Lung (tissue), 16 donors: ENCODE measurements around the gene NFATC2. TPM values are rescaled to one million over a fixed set of nuclear protein-coding genes. Genes with fewer than 3 reads are reported as not detected.
A peak's percentile ranks its signal among the peaks of the same experiment; 100 is the strongest.

Experiments
- ATAC-seq: fragments of 200-7000 bp; cut with Tn5 transposase; one replicate; pipeline ENCODE4 v1.9.1; 2020; ENCODE audit warnings: moderate number of reproducible peaks; ENCODE audit not compliant: insufficient read depth, low FRiP score
- DNase-seq, 3 donors: peaks; one replicate each; pipeline ENCODE4 v3.0.0-alpha.2; 2013 to 2017
- H3K27ac ChIP-seq, 2 donors: one replicate each; pipeline ENCODE4 v1.5.1; 2013; ENCODE audit warnings: mild to moderate bottlenecking in 2 of 2, moderate library complexity in 2 of 2, control low read depth in 1 of 2, inconsistent platforms in 1 of 2, low read depth in 1 of 2, low read length in 1 of 2
- H3K27me3 ChIP-seq, 3 donors: one replicate each; pipeline ENCODE4 v1.5.1; 2013; ENCODE audit warnings: low read length in 2 of 3; ENCODE audit not compliant: control insufficient read depth in 3 of 3, insufficient read depth in 3 of 3
- H3K36me3 ChIP-seq, 4 donors: one replicate each; pipeline ENCODE4 v1.5.1; 2013; ENCODE audit warnings: low read length in 4 of 4, mild to moderate bottlenecking in 1 of 4, moderate library complexity in 1 of 4; ENCODE audit not compliant: control insufficient read depth in 4 of 4, insufficient read depth in 4 of 4
- H3K4me1 ChIP-seq, 5 donors: one replicate each; pipeline ENCODE4 v1.5.1; 2013; ENCODE audit warnings: low read length in 5 of 5, mild to moderate bottlenecking in 2 of 5, moderate library complexity in 1 of 5; ENCODE audit not compliant: control insufficient read depth in 5 of 5, insufficient read depth in 5 of 5
- H3K4me3 ChIP-seq: one replicate; pipeline ENCODE4 v1.5.1; 2013; ENCODE audit warnings: mild to moderate bottlenecking, control low read depth, moderate library complexity
- H3K9ac ChIP-seq, 2 donors: one replicate each; pipeline ENCODE4 v1.5.1; 2013; ENCODE audit warnings: low read length in 2 of 2, control low read depth in 1 of 2; ENCODE audit not compliant: insufficient read depth in 1 of 2
- H3K9me3 ChIP-seq, 4 donors: one replicate each; pipeline ENCODE4 v1.5.1; 2013; ENCODE audit warnings: low read length in 3 of 4, mild to moderate bottlenecking in 1 of 4, moderate library complexity in 1 of 4; ENCODE audit not compliant: control insufficient read depth in 4 of 4, insufficient read depth in 3 of 4
- CTCF ChIP-seq: IDR thresholded peaks from 2 replicates; pipeline ENCODE4 v1.5.1; 2012; ENCODE audit warnings: mild to moderate bottlenecking; ENCODE audit errors: control extremely low read depth, extremely low read depth
- WGBS, 2 donors: extraction: QIAGEN DNeasy Blood & Tissue Kit; methylation state at CpG; one replicate each; pipeline ENCODE4 v1.1.7; 2013; 5-methylcytosine and 5-hydroxymethylcytosine counted together
- long read RNA-seq, 5 donors: transcript quantifications; one replicate each; lab custom pipeline, GENCODE V29; 2026
- polyA plus RNA-seq, 2 donors: library from polyadenylated mRNA; stranded (reverse); fragments of 200-250 nt; gene quantifications; one replicate each; pipeline ENCODE4 v1.2.1, GENCODE V29; 2013
- total RNA-seq, 2 donors: library from RNA; depleted of rRNA in 1 of 2; stranded (reverse); fragments of >200 nt in 1 of 2; gene quantifications; one replicate each; pipeline ENCODE4 v1.2.1, GENCODE V29; 2014 to 2021
- donor health status: control.
- donor health status: control.
- donor health status: Bipolar disorder and iron deficiency.
- donor health status: healthy.
- donor health status: DM: yes; HTN: yes; CAD: no.

The NFATC2 gene
- total RNA-seq (1 to 10 TPM; 8.0 to 8.7 TPM), polyA plus RNA-seq (1 to 10 TPM; 1.3 to 1.5 TPM)
- long read RNA-seq, donor 1 = 0 reads
- long read RNA-seq, donor 2 = 0 reads
- long read RNA-seq, donor 3 = 0 reads
- long read RNA-seq, donor 4 = 0 reads
- long read RNA-seq, donor 5 = 0 reads

DNA sequence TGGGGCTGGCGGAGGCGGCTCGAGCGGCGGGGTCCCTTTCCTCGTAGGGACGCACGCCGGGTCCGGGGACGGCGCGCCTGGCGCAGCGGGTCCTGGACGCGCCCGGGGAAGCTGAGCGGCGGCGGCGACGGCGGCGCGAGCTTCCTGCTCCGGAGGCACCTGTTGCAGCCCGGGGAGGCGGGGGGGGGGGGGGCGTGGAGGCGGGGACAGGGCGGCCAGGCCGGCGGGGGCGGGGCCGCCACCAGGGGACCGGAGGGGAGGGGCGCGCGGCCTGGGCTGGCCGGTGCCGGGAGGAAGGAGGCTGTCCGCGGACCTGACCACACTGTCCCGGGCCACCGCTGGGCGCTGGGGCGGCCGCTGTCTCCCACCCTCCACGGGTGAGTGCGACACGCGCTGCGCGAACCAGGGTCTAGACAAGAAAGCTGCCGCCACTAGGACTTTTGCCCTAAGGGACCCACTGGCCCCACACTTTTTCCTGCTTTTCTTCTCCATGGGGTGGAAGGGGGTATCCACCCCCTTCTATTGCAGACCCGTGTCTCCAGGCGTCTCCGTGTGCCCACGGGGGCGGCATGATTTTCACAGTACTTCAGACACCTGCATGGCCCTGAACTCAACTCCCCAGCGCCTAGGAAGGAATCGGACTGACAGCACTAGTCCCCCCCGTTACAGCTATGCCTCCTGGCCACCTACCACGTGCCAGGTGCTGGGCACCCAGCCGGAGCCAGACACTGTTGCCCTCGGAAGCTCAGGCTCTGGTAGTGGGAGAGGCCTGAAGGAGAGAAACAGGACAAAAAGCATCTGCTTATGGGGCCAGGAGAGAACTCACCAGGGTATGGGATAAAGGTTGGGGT, at the start of gene NFATC2:
TSS of gene NFATC2 (minus strand) at position 149 of the 851 bp plus-strand sequence. CDS start 220 bp downstream, outside the sequence.
- TF ChIP-seq CTCF = no peak
- peak; percentile 15 to 52 (median 47) for DNase-seq

DNA sequence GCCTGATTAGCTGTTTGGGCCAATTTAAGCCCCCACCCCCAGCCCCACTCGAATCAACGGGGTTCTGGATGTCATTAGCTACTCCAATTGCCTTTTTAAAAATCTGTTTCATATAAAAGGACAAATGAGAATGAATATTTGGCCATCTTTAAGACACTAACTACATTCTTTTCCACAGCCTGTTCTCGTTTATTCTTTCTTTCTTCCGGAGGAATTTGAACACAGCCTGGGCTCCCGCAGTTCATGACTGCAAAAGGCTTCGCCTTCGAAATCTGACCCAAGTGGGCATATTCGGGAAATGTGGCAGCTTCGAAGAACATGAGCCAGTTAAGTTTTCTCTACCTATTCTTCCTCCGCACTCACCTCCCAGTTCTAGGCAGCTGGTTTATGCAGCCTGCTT, 49.4 kb upstream of the NFATC2 start:
- Histone ChIP-seq H3K36me3 (no peaks in the 10 kb centered on the region), H3K27me3 (no peaks in the 10 kb centered on the region), H3K9me3 (no peaks in the 10 kb centered on the region), H3K9ac (no peak overlapping the region), H3K4me1 (peaks cover 0 to 16% (median 3%) of the 10 kb centered on the region in 5 donors), H3K27ac (no peak overlapping the region), H3K4me3 (no peak overlapping the region)
- WGBS, 2 donors = 91 to 94% methylated on average over 10 of the region's 10 CpGs
- ATAC-seq (no peak), DNase-seq (no peak)
- no peak for TF ChIP-seq CTCF

More for the DNA sequence above, at the start of gene NFATC2:
- no peaks in the 10 kb centered on the region for H3K36me3 ChIP-seq
- no peaks in the 10 kb centered on the region for H3K27me3 ChIP-seq
- H3K4me1 ChIP-seq = peaks cover 2 to 23% (median 8%) of the 10 kb centered on the region in 5 donors
- WGBS, 2 donors = 6 to 7% methylated on average over 32 to 67 of the region's 67 CpGs
- H3K4me3 ChIP-seq = peak within 1 kb of the TSS; percentile 30
- H3K9ac ChIP-seq = peak within 1 kb of the TSS in 1 of 2 donors; percentile 36
- peak within 1 kb of the TSS; percentile 10 to 73 for H3K27ac ChIP-seq
- peak; percentile 79 for ATAC-seq
- peaks cover 0 to under 1% (median 0%) of the 10 kb centered on the region in 4 donors for H3K9me3 ChIP-seq

GRCh38 chr20:51588762-51589161, 46.2 kb upstream of the NFATC2 start:
- no peaks in the 10 kb centered on the region for H3K27me3 ChIP-seq
- WGBS, 2 donors = 72 to 82% methylated on average over 3 of the region's 3 CpGs
- H3K36me3 ChIP-seq = no peaks in the 10 kb centered on the region
- no peak overlapping the region for H3K4me3 ChIP-seq
- no peak overlapping the region for H3K9ac ChIP-seq
- H3K4me1 ChIP-seq = peaks cover 0 to 3% (median 0%) of the 10 kb centered on the region in 5 donors
- no peaks in the 10 kb centered on the region for H3K9me3 ChIP-seq
- ATAC-seq (no peak), DNase-seq (no peak)
- TF ChIP-seq CTCF = no peak
- no peak overlapping the region for H3K27ac ChIP-seq
